Prostate gland (tissue), 2 donors: ENCODE data around the gene AHNAK.

Experiments
- CTCF ChIP-seq, 4 experiments: fragments of 200-600 bp in 2 of 4; fragments of 450-650 bp in 2 of 4; sonication (generic) in 2 of 4; IDR thresholded peaks; 1 replicate in 3 of 4; 2 replicates in 1 of 4; pipeline ENCODE4 v1.5.1; 2016 to 2019; ENCODE audit warnings: antibody characterized with exemption in 4 of 4, mild to moderate bottlenecking in 2 of 4, moderate library complexity in 2 of 4
- POLR2A ChIP-seq: fragments of 450-650 bp; IDR thresholded peaks from one replicate; pipeline ENCODE4 v1.6.1; 2016; ENCODE audit warnings: antibody characterized with exemption, mild to moderate bottlenecking
- POLR2AphosphoS5 ChIP-seq: sonication (generic); formaldehyde crosslinking; IDR thresholded peaks from one replicate; pipeline ENCODE4 v1.6.1; 2017; ENCODE audit warnings: antibody characterized with exemption

GRCh38 chr11:62387381-62387780 lies 159.2 kb downstream of the AHNAK start:
- TF ChIP-seq POLR2AphosphoS5 (no peak), POLR2A (no peak), CTCF (IDR thresholded peaks at IDR 0.05) (no peak)
